ENCODE data around the gene KCNG2.

The KCNG2 gene

DNA sequence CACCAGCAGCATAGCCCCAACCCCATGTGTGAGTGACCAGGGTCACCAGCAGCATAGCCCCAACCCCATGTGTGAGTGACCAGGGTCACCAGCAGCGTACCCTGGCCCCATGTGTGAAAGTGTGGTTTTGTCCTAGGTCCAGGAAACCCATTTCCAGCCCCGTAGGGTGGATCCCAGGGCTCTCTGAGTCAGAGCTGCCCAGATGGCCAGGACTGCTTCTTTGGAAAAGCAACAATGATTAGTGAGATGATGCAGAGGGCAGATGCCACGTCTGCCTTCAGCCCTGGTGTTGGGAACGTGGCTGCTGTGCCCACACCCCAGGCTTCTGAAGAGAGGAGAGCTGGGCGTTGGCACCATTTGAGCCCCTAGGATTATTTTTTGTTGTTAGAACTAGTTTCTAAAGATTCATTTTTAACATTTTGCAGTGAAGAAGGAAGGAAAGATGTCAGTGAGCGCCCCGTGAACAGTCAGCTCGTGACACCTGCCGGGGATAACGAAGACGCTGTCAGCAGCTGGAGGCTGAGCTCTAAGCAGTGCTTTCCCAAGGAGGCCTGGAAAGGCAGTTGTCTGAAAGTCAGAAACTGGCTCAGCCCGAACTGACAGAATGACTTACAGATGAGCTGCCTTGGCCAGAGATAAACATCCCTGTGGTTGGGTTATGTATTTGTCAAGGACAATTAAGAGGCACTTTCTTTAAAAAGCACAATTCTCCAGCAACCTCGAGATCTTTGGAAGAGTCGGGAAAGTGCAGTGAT lies 32.1 kb upstream of the KCNG2 start:
- DNase-seq (ENCODE audit: low read depth, low spot score), result no peak
- H3K4me3 ChIP-seq (ENCODE audit: low read length), result no peak overlapping the region

DNA sequence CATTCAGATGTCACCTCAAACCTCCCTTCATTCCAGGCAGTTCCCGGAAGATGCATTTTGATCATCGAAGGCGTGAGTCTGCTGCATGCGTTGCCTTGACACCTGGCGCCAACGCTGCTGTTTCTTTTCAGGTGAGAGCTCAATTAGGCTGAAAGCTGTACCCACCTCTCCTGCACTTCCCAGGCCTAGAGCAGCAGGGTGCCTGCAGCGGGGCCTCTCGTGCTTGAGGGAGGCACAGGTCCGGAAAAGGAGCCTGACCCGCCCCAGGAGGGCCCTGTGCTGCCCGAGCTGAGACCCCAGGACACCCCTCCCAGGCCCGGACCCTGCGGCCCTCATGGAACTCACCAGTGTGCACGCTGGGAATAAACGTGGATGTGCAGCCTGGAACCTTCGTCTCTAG lies 31.4 kb upstream of the KCNG2 start:
- DNase-seq (ENCODE audit: low read depth, low spot score), result no peak
- H3K4me3 ChIP-seq (ENCODE audit: low read length), result no peak overlapping the region

DNA sequence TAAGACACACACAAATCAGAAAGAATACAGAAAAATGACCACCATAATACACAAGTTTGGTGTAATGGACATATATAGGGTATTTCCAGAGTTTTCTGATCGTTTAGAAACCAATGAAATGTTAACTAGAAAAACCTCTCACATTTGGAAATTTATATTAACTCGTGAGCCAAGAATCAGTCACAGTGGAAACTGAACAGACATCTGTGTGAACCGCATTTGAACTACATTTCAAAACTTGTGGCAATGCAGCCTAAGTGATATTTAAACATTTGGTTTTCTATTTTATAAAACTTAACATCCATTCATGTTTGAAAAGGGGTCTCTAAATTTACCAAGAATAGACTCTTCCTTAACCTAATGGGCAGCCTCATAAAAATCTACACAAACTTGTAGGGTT lies 29.0 kb upstream of the KCNG2 start:
- DNase-seq (ENCODE audit: low read depth, low spot score), result no peak
- no peak overlapping the region for H3K4me3 ChIP-seq (ENCODE audit: low read length)

DNA sequence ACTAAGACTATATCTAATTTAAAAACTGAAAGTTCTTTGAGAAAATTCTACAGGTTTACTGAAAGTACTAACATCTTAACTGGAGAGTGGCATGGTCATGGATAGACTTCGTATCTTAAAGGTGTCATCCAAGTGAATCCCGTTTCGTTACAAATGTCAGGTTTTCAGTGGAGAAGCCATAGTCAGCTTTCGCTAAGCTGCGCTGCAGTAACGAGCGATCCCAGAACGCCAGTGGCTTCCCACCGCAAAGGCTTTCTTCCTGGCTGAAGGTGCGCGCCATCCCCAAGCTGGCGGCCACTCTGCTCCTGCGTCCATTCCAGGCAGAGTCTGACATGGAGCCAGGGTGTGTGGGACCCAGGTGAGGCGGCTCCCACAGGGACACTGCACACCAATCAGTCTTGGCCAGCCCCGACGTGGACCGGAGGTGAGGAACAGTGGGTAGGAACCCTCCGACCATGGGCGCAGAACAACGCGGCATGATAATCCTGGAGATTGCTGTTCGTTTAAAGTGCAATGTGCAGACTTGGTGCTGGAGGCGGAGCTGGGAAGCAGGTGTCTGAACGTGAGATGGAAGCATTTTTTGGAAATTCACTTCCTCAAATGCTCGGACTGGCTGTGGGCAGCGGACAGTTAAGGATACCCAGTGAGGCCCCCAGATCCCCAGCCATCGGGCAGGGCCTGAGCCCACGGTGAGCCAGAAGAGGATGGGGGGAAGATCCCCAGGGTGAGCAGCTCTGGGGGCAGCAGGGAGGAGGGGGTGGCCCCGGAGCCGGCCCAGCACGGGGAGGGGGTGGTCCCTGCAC lies 27.8 kb upstream of the KCNG2 start:
- no peak for DNase-seq (ENCODE audit: low read depth, low spot score)
- no peak overlapping the region for H3K4me3 ChIP-seq (ENCODE audit: low read length)

DNA sequence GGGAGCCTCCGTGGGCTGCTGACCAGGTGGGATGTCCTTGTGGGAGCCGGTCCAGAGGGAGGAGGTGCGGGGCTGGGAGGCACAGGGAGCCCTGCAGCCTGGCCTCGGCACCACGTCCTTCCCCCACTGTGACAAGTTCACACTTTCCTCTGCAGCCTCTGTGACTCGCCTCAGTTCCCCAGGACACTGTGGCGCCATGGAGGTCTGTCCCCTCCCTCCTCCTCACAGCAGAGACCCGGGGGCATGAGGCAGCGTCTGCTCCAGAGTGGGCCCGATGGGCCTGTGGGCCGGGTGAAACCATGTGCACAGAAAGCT lies 27.3 kb upstream of the KCNG2 start:
- DNase-seq (ENCODE audit: low read depth, low spot score), result no peak
- H3K4me3 ChIP-seq (ENCODE audit: low read length), result no peak overlapping the region

DNA sequence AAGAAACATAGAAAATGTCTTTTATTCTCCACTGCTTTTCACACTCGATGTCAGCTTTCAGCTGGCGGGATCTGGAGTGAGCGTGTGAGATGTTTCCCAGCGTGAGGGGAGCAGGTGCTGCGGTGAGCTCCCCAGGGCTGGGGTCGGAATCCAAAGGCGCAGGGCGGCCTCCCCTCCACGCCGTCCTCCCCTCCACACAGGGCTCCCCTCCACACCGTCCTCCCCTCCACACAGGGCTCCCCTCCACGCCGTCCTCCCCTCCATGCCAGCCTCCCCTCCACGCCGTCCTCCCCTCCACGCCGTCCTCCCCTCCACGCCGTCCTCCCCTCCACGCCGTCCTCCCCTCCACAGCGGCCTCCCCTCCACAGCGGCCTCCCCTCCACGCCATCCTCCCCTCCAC lies 26.9 kb upstream of the KCNG2 start:
- no peak for DNase-seq (ENCODE audit: low read depth, low spot score)
- H3K4me3 ChIP-seq (ENCODE audit: low read length), result no peak overlapping the region

DNA sequence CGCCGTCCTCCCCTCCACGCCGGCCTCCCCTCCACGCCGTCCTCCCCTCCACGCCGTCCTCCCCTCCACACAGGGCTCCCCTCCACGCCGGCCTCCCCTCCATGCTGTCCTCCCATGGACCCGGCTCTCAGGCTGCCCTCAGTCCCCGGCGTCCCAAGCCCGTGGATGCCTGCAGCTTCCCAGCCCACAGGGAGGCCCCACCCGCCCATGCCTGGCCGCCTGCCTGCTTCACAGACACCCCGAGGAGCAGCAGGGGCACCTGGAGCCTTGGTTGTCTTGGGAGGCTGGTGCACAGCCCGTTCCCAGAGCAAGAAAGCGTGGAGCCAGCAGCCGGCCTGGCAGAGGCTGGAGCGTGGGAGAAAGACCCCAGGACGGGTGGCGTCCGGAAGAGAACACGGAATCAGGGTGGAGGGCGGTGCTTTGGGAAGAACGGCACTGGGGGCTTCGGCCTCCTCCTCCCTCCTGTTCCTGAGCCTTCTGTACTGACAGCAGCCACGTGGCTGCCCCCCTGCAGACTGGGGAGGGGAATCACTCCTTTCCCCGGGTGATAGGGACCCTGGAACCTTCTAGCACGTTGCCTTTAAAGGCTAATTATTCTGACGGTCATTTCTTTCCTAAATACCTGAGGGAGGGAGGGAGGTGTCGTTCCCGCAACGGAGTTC lies 26.2 kb upstream of the KCNG2 start:
- no peak overlapping the region for H3K4me3 ChIP-seq (ENCODE audit: low read length)
- DNase-seq (ENCODE audit: low read depth, low spot score), result no peak

DNA sequence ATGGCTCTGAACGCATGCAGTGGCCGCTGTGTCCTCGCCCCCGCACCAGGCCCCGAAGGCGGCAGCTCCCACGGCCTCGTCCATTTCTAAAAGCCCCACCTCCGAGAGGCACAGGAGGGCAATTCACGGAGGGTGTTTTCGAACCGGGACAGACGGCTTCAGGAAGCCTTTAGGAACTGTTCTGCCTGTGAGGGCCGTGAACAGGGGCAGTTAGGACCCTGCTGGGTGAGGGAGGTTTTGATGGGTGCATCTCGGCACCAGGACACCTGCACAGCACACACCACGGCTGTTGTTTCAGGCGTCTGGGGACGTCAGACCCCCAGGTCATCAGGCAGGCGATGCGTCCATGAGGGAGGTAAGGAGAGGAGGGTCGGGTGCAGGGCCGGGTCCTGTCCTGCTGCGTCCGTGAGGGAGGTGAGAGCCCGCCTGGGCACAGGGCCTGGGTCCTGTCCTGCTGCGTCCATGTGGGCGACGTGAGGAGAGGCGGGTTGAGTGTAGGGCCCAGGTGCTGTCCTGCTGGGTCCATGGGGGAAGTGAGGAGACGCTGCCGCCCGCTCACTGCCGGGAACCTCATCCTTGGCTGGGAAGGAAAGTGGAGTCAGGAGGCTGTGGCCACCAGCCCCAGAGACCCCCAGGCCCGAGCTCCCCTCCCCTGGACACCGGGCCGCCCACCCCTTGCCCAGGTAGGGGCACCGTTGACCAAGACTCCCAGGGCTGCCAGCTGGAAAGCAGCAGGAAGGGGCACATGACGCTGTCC lies 25.5 kb upstream of the KCNG2 start:
- DNase-seq (ENCODE audit: low read depth, low spot score), result no peak
- no peak overlapping the region for H3K4me3 ChIP-seq (ENCODE audit: low read length)

DNA sequence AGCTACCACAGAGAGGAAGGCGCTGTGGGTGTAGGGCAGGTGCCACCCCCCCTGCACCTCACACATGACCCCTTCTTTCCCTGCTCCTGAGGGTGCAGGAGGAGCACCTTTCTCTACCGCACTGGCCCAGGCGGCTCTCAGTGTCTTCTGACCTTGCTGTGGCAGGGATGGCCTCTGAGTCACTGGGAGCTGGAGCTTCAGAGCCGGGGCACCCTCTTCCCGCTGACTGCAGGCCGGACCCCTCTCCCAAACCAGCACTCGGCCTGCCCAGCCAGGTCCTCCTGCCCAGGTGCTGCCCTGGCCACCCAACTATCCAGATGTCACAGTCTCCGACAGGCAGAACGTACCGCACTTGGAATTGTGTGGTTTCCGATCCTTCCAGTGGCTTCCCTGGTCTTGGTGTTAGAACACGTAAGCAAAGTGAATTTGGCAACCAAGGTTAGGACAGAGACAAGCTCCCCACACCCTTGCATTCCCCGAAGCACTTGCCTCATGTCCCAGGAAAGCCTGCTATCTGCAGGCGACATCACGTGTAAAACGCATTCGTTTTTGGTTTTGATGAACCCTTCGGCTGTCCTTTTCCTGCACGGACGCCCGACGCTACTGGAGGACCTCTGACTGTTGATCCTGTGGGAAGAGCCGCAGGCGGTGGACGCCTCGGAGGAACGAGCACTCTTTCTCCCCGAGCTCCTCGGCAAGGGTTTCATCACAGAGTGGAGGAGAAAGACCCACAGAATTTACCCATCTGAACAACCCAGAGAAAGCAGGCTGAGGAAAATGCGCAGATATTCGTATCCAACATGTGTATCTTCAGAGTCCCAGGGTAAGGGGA lies 24.7 kb upstream of the KCNG2 start:
- no peak overlapping the region for H3K4me3 ChIP-seq (ENCODE audit: low read length)
- DNase-seq (ENCODE audit: low read depth, low spot score), result no peak

DNA sequence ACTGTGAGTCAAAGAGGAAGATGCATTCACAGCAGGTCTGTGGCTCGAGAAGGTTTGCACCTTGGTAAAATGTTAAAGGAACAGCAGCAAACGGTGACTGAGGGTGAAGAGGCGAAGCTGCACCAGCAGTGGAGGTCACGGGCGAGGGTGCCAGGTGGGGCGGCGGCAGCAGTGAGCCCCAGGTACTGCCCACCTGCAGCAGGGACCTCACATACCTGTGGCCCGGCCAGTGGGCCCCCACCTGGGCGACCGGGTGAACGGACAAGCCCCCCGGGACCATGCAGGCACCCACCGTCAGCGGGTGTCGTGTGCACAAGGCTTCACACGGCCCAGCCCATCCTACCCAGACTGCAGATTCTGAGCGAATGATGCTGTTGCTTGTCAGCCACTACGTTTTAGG lies 23.6 kb upstream of the KCNG2 start:
- H3K4me3 ChIP-seq (ENCODE audit: low read length), result no peak overlapping the region
- no peak for DNase-seq (ENCODE audit: low read depth, low spot score)

DNA sequence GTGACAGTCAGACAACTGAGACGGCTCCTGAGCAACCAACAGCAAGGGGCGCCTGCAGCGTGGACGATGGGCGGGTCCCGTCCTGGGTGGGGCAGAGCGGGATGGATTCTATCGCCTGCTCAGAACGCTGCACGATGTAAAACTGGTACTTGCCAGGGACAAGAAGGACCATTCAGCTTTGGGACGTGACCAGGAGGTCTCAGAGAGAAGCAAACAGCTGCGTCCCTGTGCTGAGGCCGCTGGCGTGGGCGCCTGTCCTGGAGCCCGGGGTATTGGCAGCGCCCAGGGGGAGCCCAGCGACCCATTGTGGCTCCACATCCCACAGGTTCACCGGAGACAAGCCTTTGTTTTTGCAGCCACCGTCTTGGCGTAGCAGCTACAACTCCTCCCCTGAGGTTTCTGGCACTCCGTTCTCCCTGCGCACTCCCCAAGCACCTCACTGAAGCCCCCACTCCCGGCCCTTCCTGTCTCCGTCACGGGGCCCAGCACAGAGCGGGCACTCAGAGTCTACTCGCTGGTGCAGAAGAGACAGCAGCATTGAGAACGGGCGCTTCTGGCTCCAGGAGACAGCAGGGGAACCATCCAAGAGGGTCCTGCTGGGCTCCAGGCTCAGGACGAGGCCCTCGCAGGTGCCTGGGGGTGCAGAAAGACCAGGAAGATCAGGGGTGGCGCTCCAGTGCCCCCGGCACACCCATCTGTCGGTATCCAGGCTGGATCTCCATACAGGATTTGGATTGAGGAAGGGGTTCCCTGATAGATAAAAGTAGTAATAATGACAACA lies 22.1 kb upstream of the KCNG2 start:
- no peak for DNase-seq (ENCODE audit: low read depth, low spot score)

DNA sequence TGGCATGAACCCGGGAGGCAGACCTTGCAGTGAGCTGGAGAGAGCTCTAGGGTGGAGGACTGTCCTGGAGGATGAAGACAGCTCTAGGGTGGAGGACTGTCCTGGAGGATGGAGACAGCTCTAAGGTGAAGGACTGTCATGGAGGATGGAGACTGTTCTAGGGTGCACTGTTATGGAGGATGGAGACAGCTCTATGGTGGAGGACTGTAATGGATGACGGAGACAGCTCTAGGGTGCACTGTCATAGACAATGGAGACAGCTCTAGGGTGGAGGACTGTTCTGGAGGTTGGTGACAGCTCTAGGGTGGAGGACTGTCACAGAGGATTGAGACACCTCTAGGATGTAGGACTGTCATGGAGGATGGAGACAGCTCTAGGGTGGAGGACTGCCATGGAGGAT lies 21.1 kb upstream of the KCNG2 start:
- DNase-seq (ENCODE audit: low read depth, low spot score), result no peak
- no peak overlapping the region for H3K4me3 ChIP-seq (ENCODE audit: low read length)

More for the DNA sequence above, 22.1 kb upstream of the KCNG2 start:
- no peak overlapping the region for H3K4me3 ChIP-seq (ENCODE audit: low read length)

DNA sequence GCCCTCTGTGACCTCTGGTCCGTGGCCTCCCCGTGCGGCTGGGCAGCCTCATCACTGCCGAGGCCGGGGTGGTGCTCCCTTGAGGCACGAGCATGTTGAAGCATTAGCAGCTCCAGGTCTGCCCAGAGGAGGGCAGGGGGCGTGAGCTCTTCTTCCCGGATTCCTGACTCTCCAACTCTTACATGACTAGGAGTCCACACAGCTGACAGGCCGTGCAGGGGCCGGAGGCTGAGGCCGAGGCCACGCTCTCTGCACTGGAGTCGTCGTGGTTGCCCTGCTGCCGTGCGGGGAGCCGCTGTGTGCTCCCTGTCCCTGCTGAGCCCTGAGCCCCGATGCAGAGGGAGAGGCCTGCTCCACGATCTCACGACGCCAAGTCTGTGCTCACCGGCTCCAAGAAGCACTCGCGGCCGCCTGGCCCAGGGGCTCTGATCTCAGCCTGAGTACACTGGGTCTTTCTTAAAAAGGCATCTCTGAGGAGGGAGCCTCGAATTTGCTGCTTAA lies 19.4 kb upstream of the KCNG2 start:
- H3K4me3 ChIP-seq (ENCODE audit: low read length), result no peak overlapping the region

DNA sequence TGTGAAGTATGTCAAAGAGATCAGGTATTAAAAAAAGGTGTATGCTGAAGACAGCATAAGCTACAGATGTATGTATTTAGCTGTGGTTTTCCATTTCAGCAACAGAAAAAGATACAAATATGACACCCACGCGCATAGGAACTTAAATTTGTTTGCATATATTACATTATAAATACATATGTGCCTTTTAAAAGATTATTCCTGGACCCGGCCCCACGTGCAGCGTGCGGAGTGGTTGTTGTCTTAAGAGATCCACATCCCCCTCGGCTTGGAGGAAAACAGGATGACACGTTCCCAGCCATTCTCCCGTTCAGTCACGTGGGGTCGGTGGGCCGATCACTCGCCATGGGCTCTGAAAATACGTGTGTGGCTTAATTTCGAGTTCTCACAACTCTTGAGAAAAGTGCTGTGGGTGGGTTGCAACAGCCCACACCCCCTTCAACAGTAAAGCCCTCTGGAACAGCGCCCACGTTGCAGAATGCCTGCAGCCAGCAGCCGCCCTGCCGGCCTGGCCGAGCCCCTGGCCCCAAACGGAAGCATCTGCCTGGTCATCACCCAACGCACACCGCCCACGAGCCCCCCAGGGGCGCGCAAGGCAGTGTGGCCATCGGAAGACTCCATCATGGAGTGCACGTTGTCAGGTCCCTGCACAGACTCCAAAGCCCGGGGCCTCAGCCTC lies 18.6 kb upstream of the KCNG2 start:
- DNase-seq (ENCODE audit: low read depth, low spot score), result no peak
- no peak overlapping the region for H3K4me3 ChIP-seq (ENCODE audit: low read length)

More for the DNA sequence above, 19.4 kb upstream of the KCNG2 start:
- DNase-seq (ENCODE audit: low read depth, low spot score), result no peak

DNA sequence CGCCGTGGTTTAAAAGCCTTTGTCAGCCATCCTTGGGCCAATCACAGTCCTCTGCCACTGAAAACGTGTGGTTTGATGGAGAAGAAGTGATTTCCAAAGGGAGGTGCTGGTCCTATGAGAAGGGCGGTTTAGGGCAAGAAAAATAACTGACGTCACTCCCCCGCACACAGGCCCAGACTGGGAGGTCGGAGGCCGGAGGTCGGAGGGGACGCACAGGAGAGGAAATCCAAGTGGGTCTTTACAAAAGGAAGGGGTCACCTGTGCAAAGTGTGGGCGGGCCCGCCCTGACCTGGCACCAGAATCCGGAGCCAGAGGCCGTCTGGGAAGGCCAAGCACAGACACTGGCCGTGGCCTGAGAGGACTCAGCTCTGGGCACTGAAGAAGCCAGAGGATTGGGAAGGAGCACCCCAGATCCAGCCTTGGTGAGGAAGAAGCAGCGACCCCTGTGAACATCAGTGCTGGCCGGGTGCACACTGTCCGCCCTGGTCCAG lies 18.0 kb upstream of the KCNG2 start:
- DNase-seq (ENCODE audit: low read depth, low spot score), result no peak
- H3K4me3 ChIP-seq (ENCODE audit: low read length), result no peak overlapping the region

DNA sequence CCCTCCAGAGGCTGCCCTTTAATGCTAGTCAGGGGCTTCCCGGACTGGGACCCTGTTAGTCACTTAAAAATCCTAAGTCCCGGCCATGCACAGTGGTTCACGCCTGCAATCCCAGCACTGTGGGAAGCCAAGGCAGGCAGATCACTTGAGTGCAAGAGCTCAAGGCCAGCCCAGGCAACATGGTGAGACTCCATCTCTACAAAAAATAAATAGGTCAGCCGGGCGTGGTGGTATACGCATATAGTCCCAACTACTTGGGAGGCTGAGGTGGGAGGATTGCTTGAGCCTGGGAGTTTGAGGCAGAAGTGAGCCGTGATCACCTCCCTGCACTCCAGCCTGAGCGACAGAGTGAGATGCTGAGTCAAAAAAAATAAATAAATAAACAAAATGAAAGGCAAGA lies 17.2 kb upstream of the KCNG2 start:
- DNase-seq (ENCODE audit: low read depth, low spot score), result no peak

DNA sequence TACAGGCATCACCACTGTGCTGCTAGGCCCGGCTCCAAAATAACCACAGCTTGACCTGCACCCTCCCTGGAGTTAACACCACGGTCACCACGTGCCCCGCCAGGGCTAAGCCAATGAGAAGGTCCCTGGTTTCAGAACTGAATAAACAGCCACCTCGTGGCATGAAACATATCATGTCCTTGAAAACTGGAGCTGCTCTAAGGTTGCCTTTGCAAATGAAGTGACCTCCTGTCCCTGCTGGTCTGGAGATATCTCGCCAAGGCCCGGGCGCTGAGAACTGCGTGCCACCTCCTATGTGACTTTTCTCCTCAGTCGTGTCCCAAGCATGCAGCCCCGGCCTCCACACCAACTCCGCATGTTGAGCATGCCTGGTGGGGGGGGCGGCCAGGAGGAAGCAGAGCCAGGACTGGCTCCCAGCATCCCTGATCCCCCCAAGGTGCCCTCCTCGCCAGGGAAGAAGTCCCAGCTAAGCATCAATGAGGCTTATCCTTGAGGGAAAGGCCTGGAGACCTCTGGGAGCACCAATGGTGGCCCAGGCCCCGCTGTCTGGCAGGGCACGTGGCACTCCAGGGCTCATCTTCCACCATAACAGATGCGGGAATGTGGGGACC lies 16.3 kb upstream of the KCNG2 start:
- no peak overlapping the region for H3K4me3 ChIP-seq (ENCODE audit: low read length)
- DNase-seq (ENCODE audit: low read depth, low spot score), result no peak

More for the DNA sequence above, 17.2 kb upstream of the KCNG2 start:
- no peak overlapping the region for H3K4me3 ChIP-seq (ENCODE audit: low read length)
